Esophagus squamous epithelium (tissue), 4 donors: ENCODE data around the gene GRAMD2B.

Experiments
- POLR2A ChIP-seq, 4 donors: fragments of 450-650 bp; IDR thresholded peaks; one replicate each; pipeline ENCODE4 v1.6.1; 2017; ENCODE audit warnings: antibody characterized with exemption in 4 of 4, mild to moderate bottlenecking in 4 of 4, moderate library complexity in 3 of 4
- TF ChIP-seq, protein P1 (sequence below), 6 experiments: fragments of 450-650 bp in 4 of 6; fragments of 200-600 bp in 2 of 6; sonication (generic) in 2 of 6; IDR thresholded peaks; one replicate each; pipeline ENCODE4 v1.5.1; 2016 to 2019; ENCODE audit warnings: antibody characterized with exemption in 6 of 6, mild to moderate bottlenecking in 4 of 6, moderate library complexity in 4 of 6

GRCh38 chr5:126516133-126516532 lies 92.9 kb downstream of the GRAMD2B start:
- TF ChIP-seq, protein P1, sequence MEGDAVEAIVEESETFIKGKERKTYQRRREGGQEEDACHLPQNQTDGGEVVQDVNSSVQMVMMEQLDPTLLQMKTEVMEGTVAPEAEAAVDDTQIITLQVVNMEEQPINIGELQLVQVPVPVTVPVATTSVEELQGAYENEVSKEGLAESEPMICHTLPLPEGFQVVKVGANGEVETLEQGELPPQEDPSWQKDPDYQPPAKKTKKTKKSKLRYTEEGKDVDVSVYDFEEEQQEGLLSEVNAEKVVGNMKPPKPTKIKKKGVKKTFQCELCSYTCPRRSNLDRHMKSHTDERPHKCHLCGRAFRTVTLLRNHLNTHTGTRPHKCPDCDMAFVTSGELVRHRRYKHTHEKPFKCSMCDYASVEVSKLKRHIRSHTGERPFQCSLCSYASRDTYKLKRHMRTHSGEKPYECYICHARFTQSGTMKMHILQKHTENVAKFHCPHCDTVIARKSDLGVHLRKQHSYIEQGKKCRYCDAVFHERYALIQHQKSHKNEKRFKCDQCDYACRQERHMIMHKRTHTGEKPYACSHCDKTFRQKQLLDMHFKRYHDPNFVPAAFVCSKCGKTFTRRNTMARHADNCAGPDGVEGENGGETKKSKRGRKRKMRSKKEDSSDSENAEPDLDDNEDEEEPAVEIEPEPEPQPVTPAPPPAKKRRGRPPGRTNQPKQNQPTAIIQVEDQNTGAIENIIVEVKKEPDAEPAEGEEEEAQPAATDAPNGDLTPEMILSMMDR (IDR thresholded peaks at IDR 0.05), result no peak
- no peak for TF ChIP-seq POLR2A (IDR thresholded peaks at IDR 0.05)
